GM12892 (cell line): ENCODE data around the gene LCN10.

Source experiments
- POLR2A ChIP-seq: IDR thresholded peaks from 2 replicates; pipeline ENCODE4 v1.6.1; 2011; ENCODE audit warnings: low read depth, low read length, control low read depth
- POLR2AphosphoS5 ChIP-seq: IDR thresholded peaks from 2 replicates; pipeline ENCODE4 v1.6.1; 2011; ENCODE audit warnings: low read depth, low read length, control low read depth
- TAF1 ChIP-seq: IDR thresholded peaks from 2 replicates; pipeline ENCODE4 v1.6.1; 2011; ENCODE audit warnings: low read depth, mild to moderate bottlenecking, control low read depth, low read length, borderline replicate concordance

DNA sequence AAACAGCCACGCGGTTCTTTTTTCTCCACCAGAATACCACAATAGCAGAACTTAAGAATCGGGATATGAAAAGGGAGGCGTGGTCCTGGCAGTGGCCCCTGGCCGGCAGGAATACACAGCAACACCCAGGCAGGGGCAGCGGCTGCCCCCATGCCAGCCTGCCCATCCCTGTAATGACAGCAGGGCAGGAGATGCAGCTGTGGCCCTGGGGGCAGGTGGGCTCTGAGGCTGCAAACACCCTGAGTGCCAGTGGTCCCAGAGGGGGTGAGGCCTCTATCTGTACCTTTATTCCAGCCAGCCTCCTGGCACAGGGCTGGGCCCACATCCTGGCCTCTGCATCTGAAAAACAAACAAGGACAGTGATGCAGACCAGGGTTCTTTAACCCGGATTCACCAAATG lies 18.0 kb downstream of the LCN10 start:
- no peak for TF ChIP-seq POLR2AphosphoS5
- no peak for TF ChIP-seq POLR2A
- TF ChIP-seq TAF1 = no peak
